Naive thymus-derived CD8-positive, alpha-beta T cell (primary cell): Measurements from ENCODE around the gene RHBDF1. TPM values are rescaled to one million over a fixed set of nuclear protein-coding genes. Genes with fewer than 3 reads are reported as not detected.

Experiments used
- ATAC-seq, 2 donors: fragments of 150-1000 bp; cut with Tn5 transposase in 1 of 2; sonication (Bioruptor Pico), chemical (Tn5 transposase) in 1 of 2; 1 replicate in 1 of 2; 2 replicates in 1 of 2; pipeline ENCODE4 v1.10.0; 2021; ENCODE audit warnings: mild to moderate bottlenecking in 2 of 2, moderate library complexity in 2 of 2
- POLR2A ChIA-PET: fragments of 350-600 bp; sonication (Branson Sonifier 250); formaldehyde crosslinking; loops from one replicate; lab custom pipeline; 2021; ENCODE audit warnings: antibody characterized with exemption; lab: Charles Lee
- DNase-seq, 10 donors: peaks; one replicate each; pipeline versions ENCODE4 v3.0.0 to v3.0.0-alpha.2; 2020 to 2022
- H3K27ac Mint-ChIP-seq, 10 donors: one replicate each; pipeline ENCODE4 v1.8.0; 2020 to 2022; ENCODE audit warnings: mild to moderate bottlenecking in 10 of 10, mixed read lengths in 10 of 10, moderate library complexity in 4 of 10, inconsistent platforms in 1 of 10
- H3K27me3 Mint-ChIP-seq, 5 donors: one replicate each; pipeline ENCODE4 v1.8.0; 2021 to 2022; ENCODE audit warnings: mixed read lengths in 5 of 5
- H3K36me3 Mint-ChIP-seq, 3 donors: one replicate each; pipeline ENCODE4 v1.8.0; 2020 to 2022; ENCODE audit warnings: mixed read lengths in 3 of 3, mild to moderate bottlenecking in 2 of 3, inconsistent platforms in 1 of 3
- H3K4me1 Mint-ChIP-seq, 4 donors: one replicate each; pipeline ENCODE4 v1.8.0; 2021 to 2022; ENCODE audit warnings: mixed read lengths in 4 of 4
- H3K4me3 Mint-ChIP-seq, 10 donors: one replicate each; pipeline ENCODE4 v1.8.0; 2020 to 2022; ENCODE audit warnings: mild to moderate bottlenecking in 10 of 10, mixed read lengths in 10 of 10, moderate library complexity in 6 of 10, inconsistent platforms in 1 of 10
- H3K9me3 Mint-ChIP-seq, 9 donors: one replicate each; pipeline ENCODE4 v1.8.0; 2020 to 2022; ENCODE audit warnings: mixed read lengths in 9 of 9, mild to moderate bottlenecking in 3 of 9, inconsistent platforms in 1 of 9, moderate library complexity in 1 of 9
- polyA plus RNA-seq, 3 donors: library from polyadenylated mRNA; unstranded; fragments of 300-500 nt; fragmentation: Illumina TruSeq; gene quantifications; one replicate each; pipeline ENCODE4 v1.2.3, GENCODE V29; 2021
- total RNA-seq, 8 experiments: library from RNA in 2 of 8; stranded (reverse) in 2 of 8; gene quantifications; one replicate each; pipeline ENCODE4 v1.2.3 and lab custom pipeline; 2021 to 2026

Gene RHBDF1
- total and polyA plus RNA-seq, 5 experiments from 2014 or later = 0.50 TPM; not detected in 4

GRCh38 chr16:60929-61878 lies 11.2 kb downstream of the RHBDF1 start:
- peaks cover 0 to 5% (median 4%) of the 10 kb centered on the region in 4 donors for H3K4me1 Mint-ChIP-seq
- no peaks in the 10 kb centered on the region for H3K9me3 Mint-ChIP-seq
- H3K27me3 Mint-ChIP-seq = peaks cover 0 to 6% (median 3%) of the 10 kb centered on the region in 5 donors
- H3K4me3 Mint-ChIP-seq = no peak overlapping the region
- peaks cover 0 to 1% (median 1%) of the 10 kb centered on the region in 3 donors for H3K36me3 Mint-ChIP-seq
- POLR2A ChIA-PET = no interaction called here
- ATAC-seq (no peak), DNase-seq (no peak)
- H3K27ac Mint-ChIP-seq = peak overlapping the region in 1 of 10 donors; percentile 5

GRCh38 chr16:60166-60565 lies 12.3 kb downstream of the RHBDF1 start:
- Mint-ChIP-seq H3K27me3 (peaks cover 0 to 3% (median 0%) of the 10 kb centered on the region in 5 donors), H3K27ac (no peak overlapping the region), H3K4me3 (no peak overlapping the region), H3K9me3 (no peaks in the 10 kb centered on the region), H3K4me1 (peaks cover 0 to 2% (median under 1%) of the 10 kb centered on the region in 4 donors), H3K36me3 (peaks cover 0 to 4% (median 1%) of the 10 kb centered on the region in 3 donors)
- no peak for DNase-seq
- POLR2A ChIA-PET = no interaction called here
- no peak for ATAC-seq

GRCh38 chr16:59440-60059 lies 12.9 kb downstream of the RHBDF1 start:
- POLR2A ChIA-PET = no interaction called here
- H3K4me1 Mint-ChIP-seq = peaks cover 0 to 6% (median under 1%) of the 10 kb centered on the region in 4 donors
- peaks cover 0 to 4% (median 1%) of the 10 kb centered on the region in 3 donors for H3K36me3 Mint-ChIP-seq
- no peak overlapping the region for H3K27ac Mint-ChIP-seq
- H3K4me3 Mint-ChIP-seq = no peak overlapping the region
- peaks cover 0 to 3% (median 0%) of the 10 kb centered on the region in 5 donors for H3K27me3 Mint-ChIP-seq
- H3K9me3 Mint-ChIP-seq = no peaks in the 10 kb centered on the region
- no peak for DNase-seq
- ATAC-seq = no peak

GRCh38 chr16:58491-59439 lies 13.7 kb downstream of the RHBDF1 start:
- peak overlapping the region in 2 of 10 donors; percentile 41 to 58 for H3K27ac Mint-ChIP-seq
- no peak for ATAC-seq
- DNase-seq = no peak
- no peaks in the 10 kb centered on the region for H3K9me3 Mint-ChIP-seq
- H3K27me3 Mint-ChIP-seq = no peaks in the 10 kb centered on the region
- H3K4me1 Mint-ChIP-seq = peaks cover 5 to 9% (median 6%) of the 10 kb centered on the region in 4 donors
- peaks cover 0 to 4% (median 1%) of the 10 kb centered on the region in 3 donors for H3K36me3 Mint-ChIP-seq
- no peak overlapping the region for H3K4me3 Mint-ChIP-seq
- POLR2A ChIA-PET = no interaction called here

- Mint-ChIP-seq H3K27me3 (no peaks in the 10 kb centered on the region), H3K4me1 (peaks cover 7 to 16% (median 13%) of the 10 kb centered on the region in 4 donors), H3K36me3 (peaks cover 0 to 4% (median 1%) of the 10 kb centered on the region in 3 donors), H3K27ac (peak overlapping the region in 2 of 10 donors; percentile 37 to 58), H3K4me3 (no peak overlapping the region), H3K9me3 (no peaks in the 10 kb centered on the region)
- ATAC-seq (no peak), DNase-seq (no peak)
- POLR2A ChIA-PET = interaction anchor here (0.5 kb wide), 2 partner anchors 13 to 81 kb away, joined by 3 to 6 read pairs; partner anchors contain the start of gene NPRL3
These were observed 14.7 kb downstream of the RHBDF1 start for GRCh38 chr16:57711-58110.

GRCh38 chr16:56231-56927 lies 16.1 kb downstream of the RHBDF1 start:
- POLR2A ChIA-PET = interaction anchor here (0.6 kb wide), 1 partner anchor 40 kb away, joined by 4 read pairs; no protein-coding TSS in a partner anchor
- Mint-ChIP-seq H3K27ac (peak overlapping the region in 1 of 10 donors; percentile 21), H3K27me3 (no peaks in the 10 kb centered on the region), H3K9me3 (no peaks in the 10 kb centered on the region), H3K4me3 (peak overlapping the region in 2 of 10 donors; percentile 18 to 60), H3K36me3 (peaks cover 0 to 4% (median 1%) of the 10 kb centered on the region in 3 donors), H3K4me1 (peaks cover 9 to 26% (median 21%) of the 10 kb centered on the region in 4 donors)
- DNase-seq = no peak
- ATAC-seq = no peak

GRCh38 chr16:55571-56136 lies 16.8 kb downstream of the RHBDF1 start:
- POLR2A ChIA-PET = no interaction called here
- Mint-ChIP-seq H3K9me3 (no peaks in the 10 kb centered on the region), H3K36me3 (peaks cover 0 to 11% (median 5%) of the 10 kb centered on the region in 3 donors), H3K4me3 (peak overlapping the region in 2 of 10 donors; percentile 18 to 60), H3K27ac (no peak overlapping the region), H3K4me1 (peaks cover 9 to 33% (median 28%) of the 10 kb centered on the region in 4 donors), H3K27me3 (no peaks in the 10 kb centered on the region)
- no peak for ATAC-seq
- DNase-seq = no peak

GRCh38 chr16:54237-54581 lies 18.2 kb downstream of the RHBDF1 start:
- POLR2A ChIA-PET = no interaction called here
- no peak for DNase-seq
- no peak for ATAC-seq
- peak overlapping the region; percentile 94 to 99 (median 97) for H3K4me3 Mint-ChIP-seq
- peaks cover 0 to 24% (median 5%) of the 10 kb centered on the region in 3 donors for H3K36me3 Mint-ChIP-seq
- H3K9me3 Mint-ChIP-seq = no peaks in the 10 kb centered on the region
- H3K27me3 Mint-ChIP-seq = no peaks in the 10 kb centered on the region
- H3K27ac Mint-ChIP-seq = peak overlapping the region; percentile 25 to 94 (median 87)
- peaks cover 11 to 35% (median 33%) of the 10 kb centered on the region in 4 donors for H3K4me1 Mint-ChIP-seq

- POLR2A ChIA-PET = interaction anchor here (1.0 to 1.5 kb wide), 4 partner anchors 15 to 182 kb away, joined by 3 to 7 read pairs (median 4); partner anchors contain the start of gene MPG
- Mint-ChIP-seq H3K36me3 (peaks cover 0 to 29% (median 5%) of the 10 kb centered on the region in 3 donors), H3K9me3 (no peaks in the 10 kb centered on the region), H3K4me3 (peak within 1 kb of the TSS; percentile 94 to 99 (median 97)), H3K27me3 (no peaks in the 10 kb centered on the region), H3K4me1 (peaks cover 11 to 37% (median 33%) of the 10 kb centered on the region in 4 donors), H3K27ac (peak within 1 kb of the TSS; percentile 82 to 95 (median 92))
- peak; percentile 89 to 99 (median 97) for DNase-seq
- peak; percentile 97 for ATAC-seq
These were observed 18.8 kb downstream of the RHBDF1 start, which contains the start of the genes POLR3K and SNRNP25 for GRCh38 chr16:53346-54236. POLR3K (minus strand) TSS chr16:53608; CDS start chr16:53586, 22 bp downstream. SNRNP25 (plus strand) TSS chr16:53828; CDS start chr16:54017, 189 bp downstream.
